GM13976 (cell line): ENCODE data around the gene KCNMA1.
"Not testable (repeated sequence)": the region's sequence is repeated elsewhere in the genome, so short reads cannot be mapped to it uniquely, and the experiment has no call there.

Experiments
- DNase-seq: peaks from one replicate; pipeline ENCODE4 v3.0.0; 2012; ENCODE audit warnings: low spot score
- in situ Hi-C: fragments of 300-500 bp; cut with MboI; formaldehyde crosslinking; loops from one replicate; pipeline ENCODE4 v1.12.0; 2022; ENCODE audit warnings: low sequenced_read_pairs, mixed read lengths, inconsistent platforms; ENCODE audit not compliant: unreplicated experiment
- TF ChIP-seq, protein P1 (sequence below): IDR thresholded peaks from 2 replicates; pipeline ENCODE4 v1.5.1; 2012; ENCODE audit warnings: borderline replicate concordance, mild to moderate bottlenecking; ENCODE audit not compliant: insufficient read depth; ENCODE audit errors: extremely low read depth, missing control alignments, control extremely low read depth

The KCNMA1 gene

DNA sequence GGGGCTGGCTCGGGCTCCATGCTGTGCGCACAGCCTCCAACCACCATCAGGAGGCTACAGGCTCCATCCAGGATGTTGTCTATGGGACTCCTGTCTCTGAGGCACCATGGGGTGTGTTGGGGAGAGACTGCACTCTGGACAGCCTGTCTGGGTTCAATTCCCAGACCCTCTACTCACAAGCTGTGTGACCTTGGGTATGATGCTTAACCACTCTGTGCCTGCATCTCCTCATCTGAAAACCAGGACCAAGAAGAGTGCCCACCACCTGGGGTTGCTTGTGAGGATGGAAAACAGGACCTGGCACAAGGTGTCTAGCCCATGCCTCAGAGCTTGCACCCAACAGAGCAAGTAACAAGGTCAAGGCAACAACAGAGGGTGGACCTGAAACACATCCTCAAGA is 109.8 kb downstream of the KCNMA1 start:
- in situ Hi-C loops, result no loop called here
- TF ChIP-seq, protein P1, sequence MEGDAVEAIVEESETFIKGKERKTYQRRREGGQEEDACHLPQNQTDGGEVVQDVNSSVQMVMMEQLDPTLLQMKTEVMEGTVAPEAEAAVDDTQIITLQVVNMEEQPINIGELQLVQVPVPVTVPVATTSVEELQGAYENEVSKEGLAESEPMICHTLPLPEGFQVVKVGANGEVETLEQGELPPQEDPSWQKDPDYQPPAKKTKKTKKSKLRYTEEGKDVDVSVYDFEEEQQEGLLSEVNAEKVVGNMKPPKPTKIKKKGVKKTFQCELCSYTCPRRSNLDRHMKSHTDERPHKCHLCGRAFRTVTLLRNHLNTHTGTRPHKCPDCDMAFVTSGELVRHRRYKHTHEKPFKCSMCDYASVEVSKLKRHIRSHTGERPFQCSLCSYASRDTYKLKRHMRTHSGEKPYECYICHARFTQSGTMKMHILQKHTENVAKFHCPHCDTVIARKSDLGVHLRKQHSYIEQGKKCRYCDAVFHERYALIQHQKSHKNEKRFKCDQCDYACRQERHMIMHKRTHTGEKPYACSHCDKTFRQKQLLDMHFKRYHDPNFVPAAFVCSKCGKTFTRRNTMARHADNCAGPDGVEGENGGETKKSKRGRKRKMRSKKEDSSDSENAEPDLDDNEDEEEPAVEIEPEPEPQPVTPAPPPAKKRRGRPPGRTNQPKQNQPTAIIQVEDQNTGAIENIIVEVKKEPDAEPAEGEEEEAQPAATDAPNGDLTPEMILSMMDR, result no peak
- no peak for DNase-seq

- in situ Hi-C loops, result no loop called here
- TF ChIP-seq, protein P1, result no peak
- DNase-seq, result no peak
Observed at GRCh38 chr10:77526868-77527617, 110.6 kb downstream of the KCNMA1 start.

DNA sequence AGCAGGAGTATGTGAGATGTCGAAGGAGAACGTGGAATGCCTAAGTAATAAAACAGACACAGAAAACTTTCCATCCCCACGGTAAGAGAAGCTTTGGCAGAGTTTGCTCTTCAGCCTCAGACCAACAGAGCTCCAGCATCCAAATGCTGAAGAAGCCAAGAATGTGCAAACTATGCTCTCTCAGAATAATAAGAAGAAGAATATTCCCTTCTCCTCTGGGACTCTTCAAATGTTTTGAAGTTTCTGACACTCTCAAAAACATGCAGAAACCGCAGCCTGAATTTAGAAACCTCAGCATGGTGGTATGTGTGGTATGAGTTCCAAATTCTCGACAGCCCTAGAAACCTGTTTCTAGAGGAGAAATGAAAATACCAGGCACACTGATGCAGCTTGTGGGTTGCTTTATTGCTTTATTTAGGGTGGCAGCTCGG is 113.3 kb downstream of the KCNMA1 start:
- TF ChIP-seq, protein P1, result no peak
- no peak for DNase-seq
- in situ Hi-C loops, result no loop called here

DNA sequence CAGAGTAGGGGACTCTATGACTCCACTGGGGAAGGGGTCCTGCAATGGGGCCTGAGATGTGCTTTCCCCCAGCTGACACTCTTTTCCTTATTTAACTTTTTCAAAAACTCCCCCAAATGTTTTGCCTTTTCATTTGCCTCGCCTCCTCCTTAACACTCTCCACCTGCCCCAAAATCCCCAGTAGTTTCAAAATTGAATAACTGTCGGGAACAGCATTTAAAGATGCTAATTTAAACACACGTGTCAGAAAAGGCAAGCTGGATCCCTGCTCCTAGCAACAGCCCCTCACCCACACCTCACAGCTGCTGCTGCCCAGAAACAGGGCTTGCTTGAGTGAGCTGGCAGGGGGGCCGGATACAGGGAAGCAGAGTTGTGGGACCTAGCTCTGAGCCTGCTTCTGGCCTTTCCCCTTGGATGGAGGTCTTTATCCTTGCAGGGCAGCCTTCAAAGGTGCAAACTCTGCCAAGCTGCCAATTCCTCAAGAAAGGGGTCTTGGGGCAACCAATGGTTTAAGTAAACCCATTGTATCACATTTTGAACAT is 115.3 kb downstream of the KCNMA1 start:
- in situ Hi-C loops, result no loop called here
- DNase-seq, result no peak
- TF ChIP-seq, protein P1, result no peak

DNA sequence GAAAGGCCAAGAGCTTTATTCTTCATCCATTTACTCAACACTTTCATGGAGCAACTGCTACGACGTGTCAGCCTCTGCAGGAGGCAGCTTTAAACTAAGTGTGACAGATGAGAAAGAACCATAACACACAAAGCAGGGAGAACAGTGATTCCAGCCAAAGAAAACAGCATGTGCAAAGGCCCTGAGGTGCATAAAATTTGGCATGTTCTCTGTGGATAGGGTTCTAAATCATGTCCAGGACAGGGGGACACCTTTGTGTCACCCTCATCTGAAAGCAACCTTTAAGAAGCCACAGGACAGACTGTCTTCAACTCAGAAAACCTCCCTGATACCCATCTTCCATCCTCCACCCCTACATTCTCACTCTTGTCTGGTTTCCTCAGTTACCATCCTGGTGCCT is 116.6 kb downstream of the KCNMA1 start:
- no peak for DNase-seq
- TF ChIP-seq, protein P1, result no peak
- in situ Hi-C loops, result no loop called here

GRCh38 chr10:77520290-77520689 is 117.3 kb downstream of the KCNMA1 start:
- TF ChIP-seq, protein P1, result no peak
- in situ Hi-C loops, result no loop called here
- DNase-seq, result no peak

GRCh38 chr10:77519791-77520190 is 117.8 kb downstream of the KCNMA1 start:
- DNase-seq, in situ Hi-C loops: not testable (repeated sequence)
